Testis (tissue), 2 donors: ENCODE data around the gene FAM222B.

Source experiments
- CTCF ChIP-seq, 3 experiments: fragments of 450-650 bp in 2 of 3; fragments of 200-600 bp in 1 of 3; sonication (generic) in 1 of 3; IDR thresholded peaks; one replicate each; pipeline ENCODE4 v1.5.1; 2016 to 2019; ENCODE audit warnings: antibody characterized with exemption in 3 of 3, mild to moderate bottlenecking in 2 of 3, moderate library complexity in 1 of 3
- POLR2A ChIP-seq: fragments of 450-650 bp; IDR thresholded peaks from one replicate; pipeline ENCODE4 v1.6.1; 2017; ENCODE audit warnings: antibody characterized with exemption, mild to moderate bottlenecking, moderate library complexity

GRCh38 chr17:28816540-28816939 lies 26.1 kb downstream of the FAM222B start:
- TF ChIP-seq CTCF (IDR thresholded peaks at IDR 0.05) (no peak), POLR2A (no peak)
